Measurements from ENCODE around the gene VPS41.

The VPS41 gene

GRCh38 chr7:38905056-38905759 is 3.8 kb downstream of the VPS41 start:
- DNase-seq = no peak

GRCh38 chr7:38903057-38903456 is 5.9 kb downstream of the VPS41 start:
- no peak for DNase-seq

GRCh38 chr7:38902449-38902848 is 6.5 kb downstream of the VPS41 start:
- no peak for DNase-seq

- no peak for DNase-seq
These were observed 15.9 kb downstream of the VPS41 start for GRCh38 chr7:38893061-38893460.

- DNase-seq = no peak
These were observed 18.4 kb downstream of the VPS41 start for GRCh38 chr7:38890597-38890996.

- no peak for DNase-seq
These were observed 19.0 kb downstream of the VPS41 start for GRCh38 chr7:38889872-38890432.

GRCh38 chr7:38889079-38889478 is 19.9 kb downstream of the VPS41 start:
- DNase-seq = no peak

- DNase-seq = no peak
These were observed 22.7 kb downstream of the VPS41 start for GRCh38 chr7:38886265-38886664.

- DNase-seq = no peak
These were observed 25.3 kb downstream of the VPS41 start for GRCh38 chr7:38883706-38884105.

GRCh38 chr7:38881947-38882684 is 26.9 kb downstream of the VPS41 start:
- no peak for DNase-seq

- DNase-seq = no peak
These were observed 28.0 kb downstream of the VPS41 start for GRCh38 chr7:38881015-38881414.

GRCh38 chr7:38880454-38880853 is 28.5 kb downstream of the VPS41 start:
- no peak for DNase-seq

- no peak for DNase-seq
These were observed 29.0 kb downstream of the VPS41 start for GRCh38 chr7:38880035-38880434.

- DNase-seq = no peak
These were observed 30.1 kb downstream of the VPS41 start for GRCh38 chr7:38878694-38879457.

- no peak for DNase-seq
These were observed 35.6 kb downstream of the VPS41 start for GRCh38 chr7:38873433-38873832.

GRCh38 chr7:38872202-38872601 is 36.8 kb downstream of the VPS41 start:
- no peak for DNase-seq

GRCh38 chr7:38870147-38870546 is 38.8 kb downstream of the VPS41 start:
- no peak for DNase-seq

- DNase-seq = peak; percentile 66 to 88
These were observed 45.2 kb downstream of the VPS41 start for GRCh38 chr7:38863601-38864291.

GRCh38 chr7:38862666-38863065 is 46.3 kb downstream of the VPS41 start:
- DNase-seq = no peak

- peak; percentile 36 to 65 for DNase-seq
These were observed 50.6 kb downstream of the VPS41 start for GRCh38 chr7:38858259-38858884.

GRCh38 chr7:38855867-38856266 is 53.1 kb downstream of the VPS41 start:
- no peak for DNase-seq

- DNase-seq = no peak
These were observed 53.6 kb downstream of the VPS41 start for GRCh38 chr7:38855386-38855785.

All from NCI-H2081 (cell line).